Measurements from ENCODE around the gene PIK3CB. TPM values are rescaled to one million over a fixed set of nuclear protein-coding genes. Genes with fewer than 3 reads are reported as not detected.
"Not testable (repeated sequence)": the region's sequence is repeated elsewhere in the genome, so short reads cannot be mapped to it uniquely, and the experiment has no call there.

The PIK3CB gene
- total and polyA plus RNA-seq, 10 of the 15 experiments (the other 5 are each of a cell fraction or from before 2014, with no cell fraction given) = 5.0 to 18.4 (median 10.4) TPM

GRCh38 chr3:138726042-138726441 is 108.7 kb downstream of the PIK3CB start:
- H3K9ac ChIP-seq (ENCODE audit: control insufficient read depth, insufficient read depth, low read length) = not testable (repeated sequence)

GRCh38 chr3:138725116-138725515 is 109.6 kb downstream of the PIK3CB start:
- Histone ChIP-seq H3K9me3 (replicated peaks; ENCODE audit: control insufficient read depth, insufficient read depth, low read length) (no peaks in the 10 kb centered on the region), H2AFZ (ENCODE audit: control insufficient read depth, low read depth, low read length) (no peak overlapping the region), H3K4me2 (ENCODE audit: control insufficient read depth, insufficient read depth) (no peak overlapping the region), H3K4me3 (no peak overlapping the region), H3K36me3 (ENCODE audit: control insufficient read depth in 2 of 2, insufficient read depth in 2 of 2, low read length in 1 of 2) (0 out of 4 replicates have a peak, but pooled peaks cover 0 to 2% of the 10 kb centered on the region in 2 experiments), H3K9ac (ENCODE audit: control insufficient read depth, insufficient read depth, low read length) (no peak overlapping the region), H3K27me3 (replicated peaks in 1 of 2; ENCODE audit: control insufficient read depth in 2 of 2, insufficient read depth in 2 of 2, low read length in 1 of 2) (no peaks in the 10 kb centered on the region), H3K27ac (ENCODE audit: control insufficient read depth, insufficient read depth) (no peak overlapping the region), H3K4me1 (ENCODE audit: control insufficient read depth, insufficient read depth, low read length) (peaks cover 9% of the 10 kb centered on the region), H4K20me1 (ENCODE audit: control insufficient read depth, insufficient read depth) (no peaks in the 10 kb centered on the region), H3K79me2 (ENCODE audit: control insufficient read depth, insufficient read depth, low read length) (no peaks in the 10 kb centered on the region)
- 55% methylated on average over 2 of the region's 2 CpGs for WGBS (ENCODE audit: insufficient coverage, insufficient replicate concordance, low lambda C conversion rate, missing lambda C conversion rate)
- no peak for TF ChIP-seq ESRRA (IDR thresholded peaks at IDR 0.05; ENCODE audit: low read length)
- no peak for TF ChIP-seq NFYA (IDR thresholded peaks at IDR 0.05; ENCODE audit: borderline replicate concordance, low read depth, low read length)
- TF ChIP-seq ZBTB11 (CRISPR knock-in tag; IDR thresholded peaks at IDR 0.05) = no peak
- no peak for TF ChIP-seq WRNIP1 (IDR thresholded peaks at IDR 0.05; ENCODE audit: borderline replicate concordance, low read depth, low read length)
- no peak for TF ChIP-seq GABPA (IDR thresholded peaks at IDR 0.05; ENCODE audit: low read depth)
- no peak for TF ChIP-seq DPF2 (IDR thresholded peaks at IDR 0.05)
- intact Hi-C loops (cut with micrococcal nuclease; ENCODE audit: unreplicated experiment) = no loop called here
- SMC1A ChIA-PET (ENCODE audit: uncharacterized antibody, unreplicated experiment) = interaction anchor here (0.8 kb wide), 1 partner anchor 100 kb away, joined by 4 read pairs; no protein-coding TSS in a partner anchor
- DNase-seq (ENCODE audit: low read depth, low spot score) (no peak), FAIRE-seq (no peak), ATAC-seq (no peak)
- in situ Hi-C loops (cut with MboI) = no loop called here
- CTCF ChIA-PET = no interaction called here
- RAD21 ChIA-PET (ENCODE audit: unreplicated experiment) = interaction anchor here (1.5 kb wide), 1 partner anchor 190 kb away, joined by 4 read pairs; no protein-coding TSS in a partner anchor
- no TSS peak for BruUV-seq (replicated peaks)
- POLR2A ChIA-PET = no interaction called here

More at GRCh38 chr3:138726042-138726441, 108.7 kb downstream of the PIK3CB start:
- Histone ChIP-seq H3K4me2 (ENCODE audit: control insufficient read depth, insufficient read depth) (peak overlapping the region; percentile 49; the same call in 1 of the 2 replicates), H2AFZ (ENCODE audit: control insufficient read depth, low read depth, low read length) (peak overlapping the region; percentile 26; the same call in 1 of the 2 replicates), H3K4me3 (0 out of 2 replicates have a peak overlapping the region, but pooled peaks have one; percentile 10)
- H3K36me3 ChIP-seq (ENCODE audit: control insufficient read depth in 2 of 2, insufficient read depth in 2 of 2, low read length in 1 of 2); H3K27ac ChIP-seq (ENCODE audit: control insufficient read depth, insufficient read depth); H3K4me1 ChIP-seq (ENCODE audit: control insufficient read depth, insufficient read depth, low read length); in situ Hi-C loops (cut with MboI); H3K27me3 ChIP-seq (replicated peaks in 1 of 2; ENCODE audit: control insufficient read depth in 2 of 2, insufficient read depth in 2 of 2, low read length in 1 of 2); H4K20me1 ChIP-seq (ENCODE audit: control insufficient read depth, insufficient read depth); H3K9me3 ChIP-seq (replicated peaks; ENCODE audit: control insufficient read depth, insufficient read depth, low read length); DNase-seq (ENCODE audit: low read depth, low spot score); BruUV-seq (replicated peaks); H3K79me2 ChIP-seq (ENCODE audit: control insufficient read depth, insufficient read depth, low read length); intact Hi-C loops (cut with micrococcal nuclease; ENCODE audit: unreplicated experiment); POLR2A ChIA-PET: not testable (repeated sequence)
- TF ChIP-seq RUNX3 (IDR thresholded peaks at IDR 0.05; ENCODE audit: low read length) = peak; percentile 48
- peak; percentile 54 for FAIRE-seq
- peak; percentile 39 for ATAC-seq
- ChIA-PET CTCF (interaction anchor here (0.8 to 0.9 kb wide), 2 partner anchors 131 to 210 kb away, joined by 3 to 6 read pairs; partner anchors contain the start of gene CEP70), RAD21 (ENCODE audit: unreplicated experiment) (interaction anchor here (0.6 kb wide), 1 partner anchor 39 kb away, joined by 3 read pairs; no protein-coding TSS in a partner anchor), SMC1A (ENCODE audit: uncharacterized antibody, unreplicated experiment) (interaction anchor here (0.6 to 2.2 kb wide), 2 partner anchors 11 to 132 kb away, joined by 3 to 9 read pairs; partner anchors contain the start of gene CEP70)
- 50% methylated on average over 2 of the region's 2 CpGs for WGBS (ENCODE audit: insufficient coverage, insufficient replicate concordance, low lambda C conversion rate, missing lambda C conversion rate)
